NCI-H226 (cell line): Measurements from ENCODE around the gene SCGB3A1.

Source experiments
- DNase-seq: peaks from one replicate; pipeline ENCODE4 v3.0.0-alpha.2; 2015

Gene SCGB3A1

GRCh38 chr5:180583738-180584137 is 7.6 kb downstream of the SCGB3A1 start:
- DNase-seq, result no peak

- no peak for DNase-seq
Measured at GRCh38 chr5:180580681-180581080, 10.6 kb downstream of the SCGB3A1 start.

DNA sequence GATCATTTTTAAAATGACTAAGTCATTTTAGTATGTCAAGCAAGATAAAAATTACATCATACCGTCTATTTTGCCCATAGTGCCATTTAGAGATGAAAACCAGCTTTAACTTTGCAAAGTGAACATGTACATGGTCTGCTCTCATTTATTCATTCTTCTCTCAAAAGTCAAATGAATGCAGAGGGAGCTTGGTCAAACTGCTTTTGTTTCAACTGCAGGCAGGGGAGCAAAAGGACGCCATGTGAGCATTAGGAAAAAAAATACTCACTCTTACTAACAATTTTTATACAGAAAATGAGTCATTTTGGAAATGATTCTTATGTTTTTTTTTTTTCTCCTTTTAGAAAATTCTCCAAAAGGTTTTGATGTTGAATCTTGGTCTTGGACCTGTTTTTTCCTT is 15.7 kb downstream of the SCGB3A1 start:
- DNase-seq, result no peak

GRCh38 chr5:180568914-180569313 is 22.4 kb downstream of the SCGB3A1 start:
- DNase-seq, result no peak

DNA sequence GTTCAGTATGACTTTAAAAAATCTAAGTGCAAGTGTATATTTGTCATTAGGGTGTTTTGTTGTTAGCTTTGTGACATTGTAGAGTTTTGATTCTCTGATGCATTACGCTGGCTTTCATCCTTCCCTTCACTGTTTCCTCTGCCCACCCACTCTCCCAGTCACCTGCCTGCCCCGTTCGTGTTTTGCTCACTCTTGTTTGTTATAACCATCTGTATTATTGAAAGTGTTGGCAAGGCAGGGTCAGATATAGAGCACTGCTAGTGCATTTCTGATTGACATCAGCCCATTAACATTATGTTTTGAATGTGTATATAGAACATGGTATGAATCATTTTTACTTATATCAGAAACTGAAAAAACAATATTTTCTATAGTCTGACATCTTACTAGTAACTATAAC is 27.3 kb downstream of the SCGB3A1 start:
- no peak for DNase-seq

- DNase-seq, result no peak
Measured at GRCh38 chr5:180558232-180558631, 33.1 kb downstream of the SCGB3A1 start.

DNA sequence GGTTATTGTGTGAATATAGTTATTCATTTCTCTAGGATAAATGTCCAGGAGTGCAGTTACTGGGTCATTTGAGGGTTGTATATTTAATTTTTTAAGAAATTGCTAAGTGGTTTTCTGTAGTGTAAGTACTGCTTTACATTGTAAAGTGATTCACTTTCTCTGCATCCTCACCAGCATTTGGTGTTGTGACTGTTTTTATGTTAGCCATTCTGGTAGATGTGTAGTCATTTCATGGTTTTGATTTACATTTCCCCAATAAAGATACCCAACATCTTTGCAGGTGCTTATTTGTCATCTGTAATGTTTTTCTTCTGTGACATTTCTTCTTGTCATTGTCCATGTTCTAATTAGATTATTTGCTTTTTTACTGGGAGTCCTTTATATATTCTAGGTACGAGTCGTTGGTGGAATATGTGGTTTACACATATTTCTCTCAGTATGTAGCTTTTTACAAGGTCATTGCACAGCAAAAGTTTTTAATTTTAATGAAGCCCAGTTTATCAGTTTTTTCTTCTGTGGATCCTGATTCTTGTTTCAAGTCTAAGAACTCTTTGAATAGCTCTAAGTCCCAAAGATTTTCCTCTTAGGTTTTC is 34.0 kb downstream of the SCGB3A1 start:
- no peak for DNase-seq

DNA sequence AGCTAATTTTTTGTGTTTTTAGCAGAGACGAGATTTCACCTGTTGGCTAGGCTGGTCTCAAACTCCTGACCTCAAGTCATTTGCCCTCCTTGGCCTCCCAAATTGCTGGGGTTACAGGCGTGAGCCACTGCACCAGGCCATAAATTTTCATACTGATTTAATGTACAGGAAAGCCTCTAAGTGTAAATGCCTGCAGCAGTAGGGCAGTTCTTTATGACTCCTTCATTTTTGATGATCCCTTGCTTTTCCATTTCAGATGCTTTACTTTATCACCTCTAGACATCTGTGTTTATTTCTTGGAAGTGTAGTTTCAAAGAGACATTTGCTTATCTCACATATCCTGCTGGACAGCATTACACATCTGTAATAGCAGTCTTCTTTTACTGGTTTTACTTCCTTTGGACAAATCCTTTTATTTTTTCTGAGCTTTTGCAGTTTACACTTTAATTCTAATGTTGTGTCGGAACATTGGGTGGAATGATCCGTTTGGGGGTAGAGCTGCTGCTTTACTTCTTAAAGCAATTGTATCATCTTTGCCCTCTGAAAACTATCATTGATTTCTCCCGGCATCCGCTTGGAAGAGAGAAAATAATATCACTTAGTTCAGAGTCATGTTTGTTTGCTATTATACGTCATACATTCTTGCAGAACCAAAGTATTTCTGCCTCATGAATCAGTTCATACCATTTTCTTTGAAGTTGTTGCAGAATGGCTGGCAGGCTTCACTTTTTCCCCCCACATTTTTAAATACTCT is 36.0 kb downstream of the SCGB3A1 start:
- no peak for DNase-seq

DNA sequence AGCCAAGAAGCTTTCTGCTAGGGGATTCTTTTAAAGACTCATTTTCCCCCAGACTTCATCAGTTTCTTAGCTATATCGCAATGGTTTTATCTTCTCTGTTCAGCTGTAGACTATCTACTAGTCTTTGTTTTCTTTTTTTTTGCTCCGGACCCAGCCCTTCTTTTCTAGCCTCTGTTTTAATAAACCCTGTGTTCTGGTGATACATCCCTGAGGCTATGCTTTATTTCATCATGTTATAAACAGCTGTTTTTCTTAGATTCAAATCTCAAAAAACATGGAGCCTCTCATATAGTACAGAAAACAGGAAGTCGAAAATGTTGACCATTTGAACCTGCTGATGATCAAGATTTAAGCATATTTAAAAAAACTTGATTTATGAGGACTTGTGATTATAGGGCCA is 37.8 kb downstream of the SCGB3A1 start:
- no peak for DNase-seq

DNA sequence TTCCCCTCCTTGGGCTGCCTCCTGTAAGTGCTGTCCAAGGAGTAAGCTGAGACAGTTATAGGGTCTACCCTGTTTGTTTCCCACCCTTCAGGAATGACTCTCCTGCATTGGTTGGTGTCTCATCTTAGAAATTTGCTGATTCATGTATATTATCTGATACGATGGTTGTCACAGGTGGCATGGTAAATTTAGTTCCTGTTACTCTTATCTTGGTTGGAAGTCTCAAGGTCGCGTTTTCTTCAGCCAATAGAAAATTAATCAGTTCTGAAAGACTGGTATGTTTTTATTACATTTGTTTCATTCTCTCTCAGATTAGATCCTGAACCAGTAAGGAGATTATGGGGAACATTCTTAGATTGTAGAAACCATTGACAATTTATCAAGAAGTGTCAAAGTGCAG is 42.7 kb downstream of the SCGB3A1 start:
- no peak for DNase-seq

GRCh38 chr5:180545248-180545647 is 46.1 kb downstream of the SCGB3A1 start:
- DNase-seq, result no peak

GRCh38 chr5:180541710-180542109 is 49.6 kb downstream of the SCGB3A1 start:
- no peak for DNase-seq
